Measurements from ENCODE around the gene SIX5. TPM values are rescaled to one million over a fixed set of nuclear protein-coding genes. Genes with fewer than 3 reads are reported as not detected.

Gene SIX5
- total and polyA plus RNA-seq, 9 of the 15 experiments (the other 6 are each of a cell fraction or from before 2014, with no cell fraction given): 1.4 to 17.2 (median 7.4) TPM; not detected in 2

DNA sequence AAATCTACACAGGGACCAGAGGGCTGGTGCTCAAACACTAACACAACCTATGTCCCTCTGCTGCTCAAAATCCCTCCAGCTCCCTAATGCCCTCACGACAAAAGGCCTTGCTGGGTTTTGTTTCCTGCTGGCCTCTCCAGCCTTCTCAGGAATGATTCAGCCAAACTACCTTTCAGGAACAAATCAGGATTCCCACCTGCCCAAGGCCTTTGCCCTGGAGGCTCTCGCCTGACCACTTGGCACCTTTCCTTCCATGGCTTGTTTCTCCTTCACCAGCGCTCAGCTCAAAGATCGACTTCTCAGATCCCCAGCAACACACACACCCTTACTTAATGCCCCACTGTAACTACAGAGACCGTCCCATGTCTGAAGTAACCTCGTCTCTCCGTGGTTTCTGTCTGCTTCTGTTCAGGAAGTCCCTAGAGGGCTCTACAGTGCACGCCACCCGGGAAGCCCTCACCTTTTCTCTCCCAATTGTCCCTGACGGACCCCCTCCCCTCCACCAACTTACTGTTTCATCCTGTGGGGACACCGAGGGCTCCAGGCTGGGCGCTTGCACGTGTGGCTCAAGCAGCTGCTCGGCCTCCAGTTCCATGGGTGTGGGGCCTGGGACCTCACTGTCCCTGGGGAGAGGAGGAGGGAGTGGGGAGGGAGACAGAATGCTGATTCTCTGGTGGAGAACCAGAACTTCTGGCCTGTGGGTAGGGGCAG, 3.2 kb upstream of the SIX5 start (continued):
- TF ChIP-seq, protein P1, sequence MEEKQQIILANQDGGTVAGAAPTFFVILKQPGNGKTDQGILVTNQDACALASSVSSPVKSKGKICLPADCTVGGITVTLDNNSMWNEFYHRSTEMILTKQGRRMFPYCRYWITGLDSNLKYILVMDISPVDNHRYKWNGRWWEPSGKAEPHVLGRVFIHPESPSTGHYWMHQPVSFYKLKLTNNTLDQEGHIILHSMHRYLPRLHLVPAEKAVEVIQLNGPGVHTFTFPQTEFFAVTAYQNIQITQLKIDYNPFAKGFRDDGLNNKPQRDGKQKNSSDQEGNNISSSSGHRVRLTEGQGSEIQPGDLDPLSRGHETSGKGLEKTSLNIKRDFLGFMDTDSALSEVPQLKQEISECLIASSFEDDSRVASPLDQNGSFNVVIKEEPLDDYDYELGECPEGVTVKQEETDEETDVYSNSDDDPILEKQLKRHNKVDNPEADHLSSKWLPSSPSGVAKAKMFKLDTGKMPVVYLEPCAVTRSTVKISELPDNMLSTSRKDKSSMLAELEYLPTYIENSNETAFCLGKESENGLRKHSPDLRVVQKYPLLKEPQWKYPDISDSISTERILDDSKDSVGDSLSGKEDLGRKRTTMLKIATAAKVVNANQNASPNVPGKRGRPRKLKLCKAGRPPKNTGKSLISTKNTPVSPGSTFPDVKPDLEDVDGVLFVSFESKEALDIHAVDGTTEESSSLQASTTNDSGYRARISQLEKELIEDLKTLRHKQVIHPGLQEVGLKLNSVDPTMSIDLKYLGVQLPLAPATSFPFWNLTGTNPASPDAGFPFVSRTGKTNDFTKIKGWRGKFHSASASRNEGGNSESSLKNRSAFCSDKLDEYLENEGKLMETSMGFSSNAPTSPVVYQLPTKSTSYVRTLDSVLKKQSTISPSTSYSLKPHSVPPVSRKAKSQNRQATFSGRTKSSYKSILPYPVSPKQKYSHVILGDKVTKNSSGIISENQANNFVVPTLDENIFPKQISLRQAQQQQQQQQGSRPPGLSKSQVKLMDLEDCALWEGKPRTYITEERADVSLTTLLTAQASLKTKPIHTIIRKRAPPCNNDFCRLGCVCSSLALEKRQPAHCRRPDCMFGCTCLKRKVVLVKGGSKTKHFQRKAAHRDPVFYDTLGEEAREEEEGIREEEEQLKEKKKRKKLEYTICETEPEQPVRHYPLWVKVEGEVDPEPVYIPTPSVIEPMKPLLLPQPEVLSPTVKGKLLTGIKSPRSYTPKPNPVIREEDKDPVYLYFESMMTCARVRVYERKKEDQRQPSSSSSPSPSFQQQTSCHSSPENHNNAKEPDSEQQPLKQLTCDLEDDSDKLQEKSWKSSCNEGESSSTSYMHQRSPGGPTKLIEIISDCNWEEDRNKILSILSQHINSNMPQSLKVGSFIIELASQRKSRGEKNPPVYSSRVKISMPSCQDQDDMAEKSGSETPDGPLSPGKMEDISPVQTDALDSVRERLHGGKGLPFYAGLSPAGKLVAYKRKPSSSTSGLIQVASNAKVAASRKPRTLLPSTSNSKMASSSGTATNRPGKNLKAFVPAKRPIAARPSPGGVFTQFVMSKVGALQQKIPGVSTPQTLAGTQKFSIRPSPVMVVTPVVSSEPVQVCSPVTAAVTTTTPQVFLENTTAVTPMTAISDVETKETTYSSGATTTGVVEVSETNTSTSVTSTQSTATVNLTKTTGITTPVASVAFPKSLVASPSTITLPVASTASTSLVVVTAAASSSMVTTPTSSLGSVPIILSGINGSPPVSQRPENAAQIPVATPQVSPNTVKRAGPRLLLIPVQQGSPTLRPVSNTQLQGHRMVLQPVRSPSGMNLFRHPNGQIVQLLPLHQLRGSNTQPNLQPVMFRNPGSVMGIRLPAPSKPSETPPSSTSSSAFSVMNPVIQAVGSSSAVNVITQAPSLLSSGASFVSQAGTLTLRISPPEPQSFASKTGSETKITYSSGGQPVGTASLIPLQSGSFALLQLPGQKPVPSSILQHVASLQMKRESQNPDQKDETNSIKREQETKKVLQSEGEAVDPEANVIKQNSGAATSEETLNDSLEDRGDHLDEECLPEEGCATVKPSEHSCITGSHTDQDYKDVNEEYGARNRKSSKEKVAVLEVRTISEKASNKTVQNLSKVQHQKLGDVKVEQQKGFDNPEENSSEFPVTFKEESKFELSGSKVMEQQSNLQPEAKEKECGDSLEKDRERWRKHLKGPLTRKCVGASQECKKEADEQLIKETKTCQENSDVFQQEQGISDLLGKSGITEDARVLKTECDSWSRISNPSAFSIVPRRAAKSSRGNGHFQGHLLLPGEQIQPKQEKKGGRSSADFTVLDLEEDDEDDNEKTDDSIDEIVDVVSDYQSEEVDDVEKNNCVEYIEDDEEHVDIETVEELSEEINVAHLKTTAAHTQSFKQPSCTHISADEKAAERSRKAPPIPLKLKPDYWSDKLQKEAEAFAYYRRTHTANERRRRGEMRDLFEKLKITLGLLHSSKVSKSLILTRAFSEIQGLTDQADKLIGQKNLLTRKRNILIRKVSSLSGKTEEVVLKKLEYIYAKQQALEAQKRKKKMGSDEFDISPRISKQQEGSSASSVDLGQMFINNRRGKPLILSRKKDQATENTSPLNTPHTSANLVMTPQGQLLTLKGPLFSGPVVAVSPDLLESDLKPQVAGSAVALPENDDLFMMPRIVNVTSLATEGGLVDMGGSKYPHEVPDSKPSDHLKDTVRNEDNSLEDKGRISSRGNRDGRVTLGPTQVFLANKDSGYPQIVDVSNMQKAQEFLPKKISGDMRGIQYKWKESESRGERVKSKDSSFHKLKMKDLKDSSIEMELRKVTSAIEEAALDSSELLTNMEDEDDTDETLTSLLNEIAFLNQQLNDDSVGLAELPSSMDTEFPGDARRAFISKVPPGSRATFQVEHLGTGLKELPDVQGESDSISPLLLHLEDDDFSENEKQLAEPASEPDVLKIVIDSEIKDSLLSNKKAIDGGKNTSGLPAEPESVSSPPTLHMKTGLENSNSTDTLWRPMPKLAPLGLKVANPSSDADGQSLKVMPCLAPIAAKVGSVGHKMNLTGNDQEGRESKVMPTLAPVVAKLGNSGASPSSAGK (IDR thresholded peaks at IDR 0.05): no peak
